SK-N-SH treated with all-trans-retinoic acid at 6 μM for 48 hours (cell line): Measurements from ENCODE around the gene PALLD.

Experiments used
- ATAC-seq: fragments of 200-7000 bp; cut with Tn5 transposase; 3 replicates; pipeline ENCODE4 v1.9.1; 2020; ENCODE audit warnings: mild to moderate bottlenecking, moderate library complexity
- ARNTL ChIP-seq: fragments of 450-650 bp; formaldehyde crosslinking; IDR thresholded peaks from 2 replicates; pipeline ENCODE4 v1.5.0; 2020; ENCODE audit warnings: low read depth, mild to moderate bottlenecking, moderate library complexity, borderline replicate concordance
- BACH2 ChIP-seq: fragments of 250-450 bp; sonication (Bioruptor Pico); IDR thresholded peaks from 2 replicates; pipeline ENCODE4 v1.9.0; 2021; ENCODE audit warnings: mild to moderate bottlenecking, borderline replicate concordance
- CSDC2 ChIP-seq: fragments of 250-450 bp; sonication (Bioruptor Pico); IDR thresholded peaks from 2 replicates; pipeline ENCODE4 v1.5.0; 2020; ENCODE audit warnings: mild to moderate bottlenecking, moderate library complexity
- ESRRG ChIP-seq: fragments of 250-450 bp; sonication (Bioruptor Pico); IDR thresholded peaks from 2 replicates; pipeline ENCODE4 v1.6.1; 2021; ENCODE audit warnings: mild to moderate bottlenecking
- GLIS3 ChIP-seq: fragments of 250-450 bp; sonication (Bioruptor Pico); IDR thresholded peaks from 2 replicates; pipeline ENCODE4 v1.5.0; 2020; ENCODE audit warnings: mild to moderate bottlenecking, moderate library complexity
- OSR1 ChIP-seq: fragments of 250-450 bp; sonication (Bioruptor Pico); IDR thresholded peaks from 2 replicates; pipeline ENCODE4 v1.8.0; 2022; ENCODE audit warnings: moderate library complexity, mild to moderate bottlenecking, inconsistent platforms
- POU6F1 ChIP-seq: fragments of 250-450 bp; sonication (Bioruptor Pico); IDR thresholded peaks from 2 replicates; pipeline ENCODE4 v1.8.0; 2021; ENCODE audit warnings: low read depth, mild to moderate bottlenecking, moderate library complexity, borderline replicate concordance
- PPARA ChIP-seq: fragments of 250-450 bp; sonication (Bioruptor Pico); IDR thresholded peaks from 2 replicates; pipeline ENCODE4 v1.5.0; 2020; ENCODE audit warnings: mild to moderate bottlenecking, borderline replicate concordance
- RARB ChIP-seq: fragments of 250-450 bp; sonication (Bioruptor Pico); IDR thresholded peaks from 2 replicates; pipeline ENCODE4 v1.8.0; 2021; ENCODE audit warnings: mild to moderate bottlenecking, moderate library complexity
- SNAI2 ChIP-seq: fragments of 250-450 bp; sonication (Bioruptor Pico); IDR thresholded peaks from 2 replicates; pipeline ENCODE4 v1.5.0; 2020; ENCODE audit warnings: mild to moderate bottlenecking, moderate library complexity
- TCF4 ChIP-seq: fragments of 250-450 bp; sonication (Bioruptor Pico); IDR thresholded peaks from 2 replicates; pipeline ENCODE4 v1.8.0; 2021; ENCODE audit warnings: mild to moderate bottlenecking, moderate library complexity, borderline replicate concordance
- TOX ChIP-seq: fragments of 250-450 bp; sonication (Bioruptor Pico); IDR thresholded peaks from 2 replicates; pipeline ENCODE4 v1.8.0; 2021; ENCODE audit warnings: mild to moderate bottlenecking, moderate library complexity, borderline replicate concordance
- ZC3H10 ChIP-seq: fragments of 250-450 bp; sonication (Bioruptor Pico); IDR thresholded peaks from 2 replicates; pipeline ENCODE4 v1.5.1; 2021; ENCODE audit warnings: mild to moderate bottlenecking, moderate library complexity
- ZFP3 ChIP-seq: fragments of 250-450 bp; sonication (Bioruptor Pico); IDR thresholded peaks from 2 replicates; pipeline ENCODE4 v1.5.0; 2020; ENCODE audit warnings: mild to moderate bottlenecking, moderate library complexity
- ZFP30 ChIP-seq: fragments of 450-650 bp; formaldehyde crosslinking; IDR thresholded peaks from 2 replicates; pipeline ENCODE4 v1.5.0; 2022; ENCODE audit warnings: mild to moderate bottlenecking, moderate library complexity
- ZNF565 ChIP-seq: fragments of 450-650 bp; formaldehyde crosslinking; conservative IDR thresholded peaks from 2 replicates; pipeline ENCODE4 v1.5.0; 2020; ENCODE audit warnings: low read depth, mild to moderate bottlenecking, moderate library complexity
- ZNF70 ChIP-seq: fragments of 450-650 bp; formaldehyde crosslinking; IDR thresholded peaks from 2 replicates; pipeline ENCODE4 v1.5.0; 2020; ENCODE audit warnings: mild to moderate bottlenecking, moderate library complexity
- ZNF8 ChIP-seq: fragments of 450-650 bp; formaldehyde crosslinking; IDR thresholded peaks from 2 replicates; pipeline ENCODE4 v1.5.0; 2020; ENCODE audit warnings: mild to moderate bottlenecking, moderate library complexity
- TF ChIP-seq, protein P1 (sequence below): fragments of 250-450 bp; sonication (Bioruptor Pico); IDR thresholded peaks from 2 replicates; pipeline ENCODE4 v1.5.1; 2020; ENCODE audit warnings: low read depth, mild to moderate bottlenecking, moderate library complexity
- TF ChIP-seq, protein P2 (sequence below): fragments of 250-450 bp; sonication (Bioruptor Pico); IDR thresholded peaks from 2 replicates; pipeline ENCODE4 v1.5.0; 2020; ENCODE audit warnings: mild to moderate bottlenecking, moderate library complexity
- TF ChIP-seq, protein P3 (sequence below): fragments of 250-450 bp; sonication (Bioruptor Pico); IDR thresholded peaks from 2 replicates; pipeline ENCODE4 v1.8.0; 2020; ENCODE audit warnings: mild to moderate bottlenecking, moderate library complexity, borderline replicate concordance
- TF ChIP-seq, protein P4 (sequence below): fragments of 250-450 bp; sonication (Bioruptor Pico); IDR thresholded peaks from 2 replicates; pipeline ENCODE4 v1.5.1; 2021; ENCODE audit warnings: mild to moderate bottlenecking, moderate library complexity

Gene PALLD

GRCh38 chr4:168781926-168782325 is 285.1 kb downstream of the PALLD start:
- no peak for TF ChIP-seq SNAI2 (CRISPR knock-in tag)
- TF ChIP-seq OSR1 (CRISPR knock-in tag) = no peak
- TF ChIP-seq RARB (CRISPR knock-in tag) = no peak
- no peak for TF ChIP-seq ZNF8 (CRISPR knock-in tag)
- TF ChIP-seq, protein P1, sequence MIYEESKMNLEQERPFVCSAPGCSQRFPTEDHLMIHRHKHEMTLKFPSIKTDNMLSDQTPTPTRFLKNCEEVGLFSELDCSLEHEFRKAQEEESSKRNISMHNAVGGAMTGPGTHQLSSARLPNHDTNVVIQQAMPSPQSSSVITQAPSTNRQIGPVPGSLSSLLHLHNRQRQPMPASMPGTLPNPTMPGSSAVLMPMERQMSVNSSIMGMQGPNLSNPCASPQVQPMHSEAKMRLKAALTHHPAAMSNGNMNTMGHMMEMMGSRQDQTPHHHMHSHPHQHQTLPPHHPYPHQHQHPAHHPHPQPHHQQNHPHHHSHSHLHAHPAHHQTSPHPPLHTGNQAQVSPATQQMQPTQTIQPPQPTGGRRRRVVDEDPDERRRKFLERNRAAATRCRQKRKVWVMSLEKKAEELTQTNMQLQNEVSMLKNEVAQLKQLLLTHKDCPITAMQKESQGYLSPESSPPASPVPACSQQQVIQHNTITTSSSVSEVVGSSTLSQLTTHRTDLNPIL (CRISPR knock-in tag) = no peak
- TF ChIP-seq TCF4 (CRISPR knock-in tag) = no peak
- no peak for TF ChIP-seq PPARA (CRISPR knock-in tag)
- no peak for ATAC-seq

DNA sequence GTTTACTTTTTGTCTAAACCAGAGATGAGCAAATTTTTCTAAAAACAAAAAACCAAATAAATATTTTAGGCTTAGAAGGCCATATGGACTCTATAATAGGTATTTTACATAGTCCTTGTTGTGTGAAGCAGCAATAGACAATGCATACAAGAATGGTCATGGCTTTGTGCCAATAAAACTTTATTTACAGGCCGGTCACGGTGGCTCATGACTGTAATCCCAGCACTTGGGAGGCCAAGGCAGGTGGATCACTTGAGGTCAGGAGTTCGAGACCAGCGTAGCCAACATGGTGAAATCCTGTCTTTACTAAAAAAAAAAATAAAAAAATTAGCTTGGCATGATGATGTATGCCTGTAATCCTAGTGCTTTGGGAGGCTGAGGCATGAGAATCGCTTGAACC is 285.6 kb downstream of the PALLD start:
- TF ChIP-seq ZNF70 (CRISPR knock-in tag) (no peak), TCF4 (CRISPR knock-in tag) (no peak), SNAI2 (CRISPR knock-in tag) (no peak), OSR1 (CRISPR knock-in tag) (no peak), CSDC2 (CRISPR knock-in tag) (no peak), ZNF565 (no peak), ARNTL (no peak)
- TF ChIP-seq, protein P2, sequence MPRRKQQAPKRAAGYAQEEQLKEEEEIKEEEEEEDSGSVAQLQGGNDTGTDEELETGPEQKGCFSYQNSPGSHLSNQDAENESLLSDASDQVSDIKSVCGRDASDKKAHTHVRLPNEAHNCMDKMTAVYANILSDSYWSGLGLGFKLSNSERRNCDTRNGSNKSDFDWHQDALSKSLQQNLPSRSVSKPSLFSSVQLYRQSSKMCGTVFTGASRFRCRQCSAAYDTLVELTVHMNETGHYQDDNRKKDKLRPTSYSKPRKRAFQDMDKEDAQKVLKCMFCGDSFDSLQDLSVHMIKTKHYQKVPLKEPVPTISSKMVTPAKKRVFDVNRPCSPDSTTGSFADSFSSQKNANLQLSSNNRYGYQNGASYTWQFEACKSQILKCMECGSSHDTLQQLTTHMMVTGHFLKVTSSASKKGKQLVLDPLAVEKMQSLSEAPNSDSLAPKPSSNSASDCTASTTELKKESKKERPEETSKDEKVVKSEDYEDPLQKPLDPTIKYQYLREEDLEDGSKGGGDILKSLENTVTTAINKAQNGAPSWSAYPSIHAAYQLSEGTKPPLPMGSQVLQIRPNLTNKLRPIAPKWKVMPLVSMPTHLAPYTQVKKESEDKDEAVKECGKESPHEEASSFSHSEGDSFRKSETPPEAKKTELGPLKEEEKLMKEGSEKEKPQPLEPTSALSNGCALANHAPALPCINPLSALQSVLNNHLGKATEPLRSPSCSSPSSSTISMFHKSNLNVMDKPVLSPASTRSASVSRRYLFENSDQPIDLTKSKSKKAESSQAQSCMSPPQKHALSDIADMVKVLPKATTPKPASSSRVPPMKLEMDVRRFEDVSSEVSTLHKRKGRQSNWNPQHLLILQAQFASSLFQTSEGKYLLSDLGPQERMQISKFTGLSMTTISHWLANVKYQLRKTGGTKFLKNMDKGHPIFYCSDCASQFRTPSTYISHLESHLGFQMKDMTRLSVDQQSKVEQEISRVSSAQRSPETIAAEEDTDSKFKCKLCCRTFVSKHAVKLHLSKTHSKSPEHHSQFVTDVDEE (CRISPR knock-in tag) = no peak
- ATAC-seq = no peak

DNA sequence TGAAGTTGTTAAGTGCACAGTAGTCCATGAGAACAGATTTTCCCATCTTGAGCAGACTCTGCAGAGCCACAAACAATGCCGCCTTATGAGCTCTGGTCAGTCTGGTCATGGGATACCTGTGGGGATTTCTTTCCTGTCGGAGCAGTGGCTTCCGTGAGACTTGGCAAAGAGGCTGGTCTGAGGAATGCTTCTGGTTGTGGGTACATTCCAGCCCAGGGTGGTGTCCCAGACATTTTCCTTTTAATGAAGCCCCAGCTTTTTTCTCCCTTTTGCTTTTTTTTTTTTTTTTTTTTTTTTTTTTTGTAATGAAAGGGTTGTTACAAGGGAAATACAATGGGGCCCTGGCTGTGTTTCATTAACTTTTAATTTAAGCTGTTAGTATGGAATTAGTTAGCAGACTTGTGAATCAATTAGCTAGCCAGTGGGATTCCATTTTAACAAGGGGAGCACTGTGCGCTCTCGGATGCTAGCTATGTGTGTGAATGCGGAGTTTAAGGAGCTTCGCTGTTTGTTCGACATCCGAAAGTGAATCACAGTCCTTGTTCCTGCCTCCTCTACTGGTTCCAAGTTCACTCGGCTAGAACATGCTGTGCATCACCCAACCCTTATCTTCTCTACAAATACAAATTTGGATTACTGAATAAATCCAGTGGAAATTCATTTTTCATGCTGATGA is 288.1 kb downstream of the PALLD start:
- TF ChIP-seq TOX (CRISPR knock-in tag) (no peak), ZNF565 (no peak), POU6F1 (CRISPR knock-in tag) (no peak), TCF4 (CRISPR knock-in tag) (no peak), ZC3H10 (CRISPR knock-in tag) (no peak), GLIS3 (CRISPR knock-in tag) (no peak), CSDC2 (CRISPR knock-in tag) (no peak), ARNTL (no peak), RARB (CRISPR knock-in tag) (no peak), BACH2 (CRISPR knock-in tag) (no peak), SNAI2 (CRISPR knock-in tag) (no peak), ZFP30 (CRISPR knock-in tag) (no peak), ZFP3 (CRISPR knock-in tag) (no peak), ESRRG (CRISPR knock-in tag) (no peak), OSR1 (CRISPR knock-in tag) (no peak), ZNF8 (CRISPR knock-in tag) (no peak), PPARA (CRISPR knock-in tag) (no peak)
- TF ChIP-seq, protein P2 (CRISPR knock-in tag) = no peak
- TF ChIP-seq, protein P3, sequence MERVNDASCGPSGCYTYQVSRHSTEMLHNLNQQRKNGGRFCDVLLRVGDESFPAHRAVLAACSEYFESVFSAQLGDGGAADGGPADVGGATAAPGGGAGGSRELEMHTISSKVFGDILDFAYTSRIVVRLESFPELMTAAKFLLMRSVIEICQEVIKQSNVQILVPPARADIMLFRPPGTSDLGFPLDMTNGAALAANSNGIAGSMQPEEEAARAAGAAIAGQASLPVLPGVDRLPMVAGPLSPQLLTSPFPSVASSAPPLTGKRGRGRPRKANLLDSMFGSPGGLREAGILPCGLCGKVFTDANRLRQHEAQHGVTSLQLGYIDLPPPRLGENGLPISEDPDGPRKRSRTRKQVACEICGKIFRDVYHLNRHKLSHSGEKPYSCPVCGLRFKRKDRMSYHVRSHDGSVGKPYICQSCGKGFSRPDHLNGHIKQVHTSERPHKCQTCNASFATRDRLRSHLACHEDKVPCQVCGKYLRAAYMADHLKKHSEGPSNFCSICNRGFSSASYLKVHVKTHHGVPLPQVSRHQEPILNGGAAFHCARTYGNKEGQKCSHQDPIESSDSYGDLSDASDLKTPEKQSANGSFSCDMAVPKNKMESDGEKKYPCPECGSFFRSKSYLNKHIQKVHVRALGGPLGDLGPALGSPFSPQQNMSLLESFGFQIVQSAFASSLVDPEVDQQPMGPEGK (CRISPR knock-in tag) = no peak
- TF ChIP-seq, protein P4, sequence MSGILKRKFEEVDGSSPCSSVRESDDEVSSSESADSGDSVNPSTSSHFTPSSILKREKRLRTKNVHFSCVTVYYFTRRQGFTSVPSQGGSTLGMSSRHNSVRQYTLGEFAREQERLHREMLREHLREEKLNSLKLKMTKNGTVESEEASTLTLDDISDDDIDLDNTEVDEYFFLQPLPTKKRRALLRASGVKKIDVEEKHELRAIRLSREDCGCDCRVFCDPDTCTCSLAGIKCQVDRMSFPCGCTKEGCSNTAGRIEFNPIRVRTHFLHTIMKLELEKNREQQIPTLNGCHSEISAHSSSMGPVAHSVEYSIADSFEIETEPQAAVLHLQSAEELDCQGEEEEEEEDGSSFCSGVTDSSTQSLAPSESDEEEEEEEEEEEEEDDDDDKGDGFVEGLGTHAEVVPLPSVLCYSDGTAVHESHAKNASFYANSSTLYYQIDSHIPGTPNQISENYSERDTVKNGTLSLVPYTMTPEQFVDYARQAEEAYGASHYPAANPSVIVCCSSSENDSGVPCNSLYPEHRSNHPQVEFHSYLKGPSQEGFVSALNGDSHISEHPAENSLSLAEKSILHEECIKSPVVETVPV = no peak
- ATAC-seq = peak; percentile 28; the same call in 2 of the 3 replicates
